Colonic mucosa (tissue), 4 donors: ENCODE data around the gene TENM4. TPM values are rescaled to one million over a fixed set of nuclear protein-coding genes. Genes with fewer than 3 reads are reported as not detected.

Experiments used
- DNase-seq: peaks from one replicate; pipeline ENCODE4 v3.0.0-alpha.2; 2020
- H3K27ac ChIP-seq: fragments of 200-600 bp; one replicate; pipeline ENCODE4 v1.8.0; 2021
- H3K27me3 ChIP-seq: fragments of 200-600 bp; one replicate; pipeline ENCODE4 v1.8.0; 2021
- H3K36me3 ChIP-seq: fragments of 200-600 bp; one replicate; pipeline ENCODE4 v1.8.0; 2021
- H3K4me1 ChIP-seq: fragments of 200-600 bp; one replicate; pipeline ENCODE4 v1.8.0; 2021; ENCODE audit warnings: mild to moderate bottlenecking
- H3K4me3 ChIP-seq: fragments of 200-600 bp; one replicate; pipeline ENCODE4 v1.8.0; 2021
- H3K9ac ChIP-seq, 2 donors: one replicate each; pipeline ENCODE4 v1.7.0; 2013; ENCODE audit warnings: control low read depth in 2 of 2, low read depth in 2 of 2, low read length in 2 of 2
- H3K9me3 ChIP-seq: fragments of 200-600 bp; one replicate; pipeline ENCODE4 v1.8.0; 2021
- CTCF ChIP-seq: fragments of 200-600 bp; IDR thresholded peaks from one replicate; pipeline ENCODE4 v1.8.0; 2022; ENCODE audit warnings: antibody characterized with exemption, mild to moderate bottlenecking
- intact Hi-C: fragments of 100-400 bp; cut with DNase I; formaldehyde crosslinking; loops from one replicate; pipeline ENCODE4 v1.14.1; 2022
- total RNA-seq, 2 donors: library from RNA; stranded (reverse); fragmentation: NEBNext Ultra II Directional in 1 of 2; extraction: Animal tissue kit (Norgen Biotek cat#: 25700) in 1 of 2; gene quantifications; one replicate each; pipeline ENCODE4 v1.2.1, GENCODE V29; 2021
- donor health status: healthy.
- donor health status: DM: no; HTN: no; CAD: no.
- donor health status: DM: no; HTN: no; CAD: no.

The TENM4 gene
- total RNA-seq, 2 donors from 2014 or later = 0.48 to 1.2 TPM

GRCh38 chr11:78753297-78753696 lies 687.5 kb downstream of the TENM4 start:
- no peaks in the 10 kb centered on the region for H3K4me1 ChIP-seq
- H3K27me3 ChIP-seq = no peaks in the 10 kb centered on the region
- H3K36me3 ChIP-seq = no peaks in the 10 kb centered on the region
- H3K9ac ChIP-seq = no peak overlapping the region
- intact Hi-C loops = no loop called here
- no peaks in the 10 kb centered on the region for H3K9me3 ChIP-seq
- no peak overlapping the region for H3K27ac ChIP-seq
- no peak for TF ChIP-seq CTCF
- DNase-seq = no peak
- H3K4me3 ChIP-seq = no peak overlapping the region

- Histone ChIP-seq H3K36me3 (no peaks in the 10 kb centered on the region), H3K9me3 (no peaks in the 10 kb centered on the region), H3K27ac (no peak overlapping the region), H3K9ac (no peak overlapping the region), H3K4me1 (no peaks in the 10 kb centered on the region), H3K4me3 (no peak overlapping the region), H3K27me3 (no peaks in the 10 kb centered on the region)
- intact Hi-C loops = no loop called here
- no peak for DNase-seq
- no peak for TF ChIP-seq CTCF
Observed at GRCh38 chr11:78752494-78752893, 688.3 kb downstream of the TENM4 start.

GRCh38 chr11:78748918-78749690 lies 691.7 kb downstream of the TENM4 start:
- Histone ChIP-seq H3K36me3 (no peaks in the 10 kb centered on the region), H3K27ac (no peak overlapping the region), H3K9me3 (no peaks in the 10 kb centered on the region), H3K4me1 (no peaks in the 10 kb centered on the region), H3K9ac (no peak overlapping the region), H3K27me3 (no peaks in the 10 kb centered on the region), H3K4me3 (no peak overlapping the region)
- intact Hi-C loops = no loop called here
- no peak for DNase-seq
- no peak for TF ChIP-seq CTCF

GRCh38 chr11:78744949-78745348 lies 695.9 kb downstream of the TENM4 start:
- H3K27me3 ChIP-seq = no peaks in the 10 kb centered on the region
- no peak for DNase-seq
- H3K9ac ChIP-seq = no peak overlapping the region
- intact Hi-C loops = no loop called here
- H3K9me3 ChIP-seq = no peaks in the 10 kb centered on the region
- no peaks in the 10 kb centered on the region for H3K4me1 ChIP-seq
- no peak overlapping the region for H3K27ac ChIP-seq
- no peak for TF ChIP-seq CTCF
- H3K36me3 ChIP-seq = no peaks in the 10 kb centered on the region
- H3K4me3 ChIP-seq = no peak overlapping the region

- no peaks in the 10 kb centered on the region for H3K4me1 ChIP-seq
- intact Hi-C loops = no loop called here
- TF ChIP-seq CTCF = no peak
Observed at GRCh38 chr11:78744202-78744601, 696.6 kb downstream of the TENM4 start.

More at GRCh38 chr11:78744202-78744601, 696.6 kb downstream of the TENM4 start:
- Histone ChIP-seq H3K9me3 (no peaks in the 10 kb centered on the region), H3K4me3 (no peak overlapping the region), H3K36me3 (no peaks in the 10 kb centered on the region), H3K9ac (no peak overlapping the region), H3K27me3 (no peaks in the 10 kb centered on the region), H3K27ac (no peak overlapping the region)
- DNase-seq = no peak
